NB4 (cell line): ENCODE measurements around the gene SLC35A3.

ENCODE experiments used
- DNase-seq: peaks from one replicate; pipeline ENCODE4 v3.0.0; 2010; ENCODE audit warnings: low read depth
- H3K4me3 ChIP-seq: one replicate; pipeline ENCODE4 v1.5.1; 2011; ENCODE audit warnings: mild to moderate bottlenecking, low read depth, low read length, moderate library complexity
- MYC ChIP-seq: IDR thresholded peaks from 2 replicates; pipeline ENCODE4 v1.6.1; 2011; ENCODE audit warnings: low read depth, low read length
- POLR2A ChIP-seq: IDR thresholded peaks from 2 replicates; pipeline ENCODE4 v1.6.1; 2011; ENCODE audit warnings: mild to moderate bottlenecking; ENCODE audit not compliant: insufficient read length; ENCODE audit errors: extremely low read depth
- TF ChIP-seq, protein P1 (sequence below): IDR thresholded peaks from one replicate; pipeline ENCODE4 v1.5.1; 2012; ENCODE audit warnings: low read depth, low read length
- TF ChIP-seq, protein P2 (sequence below): IDR thresholded peaks from 2 replicates; pipeline ENCODE4 v1.6.1; 2011; ENCODE audit warnings: low read depth, low read length

Gene SLC35A3

DNA sequence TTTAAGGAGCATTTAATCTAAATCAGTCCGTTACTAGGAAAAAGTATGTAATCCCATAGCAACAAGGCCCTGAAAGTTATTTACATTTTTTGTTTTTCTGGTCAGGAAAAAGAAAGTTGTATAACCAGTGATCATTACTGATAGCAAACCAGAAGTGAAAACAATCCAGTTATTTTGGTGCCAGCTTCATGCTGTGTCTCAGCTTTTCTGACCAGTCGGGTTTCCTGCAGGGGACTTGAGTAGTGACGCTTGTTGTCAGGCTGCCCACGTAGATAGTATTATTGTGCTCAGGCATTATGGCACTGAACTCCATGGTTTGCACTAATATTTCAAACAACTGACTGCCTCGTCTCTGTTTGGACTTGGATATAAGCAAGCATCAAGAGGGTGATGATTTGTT, 107.7 kb downstream of the SLC35A3 start:
- no peak overlapping the region for H3K4me3 ChIP-seq
- TF ChIP-seq MYC, result no peak

GRCh38 chr1:100080331-100080730, 110.5 kb downstream of the SLC35A3 start:
- no peak for DNase-seq
- H3K4me3 ChIP-seq, result no peak overlapping the region
- TF ChIP-seq, protein P1, sequence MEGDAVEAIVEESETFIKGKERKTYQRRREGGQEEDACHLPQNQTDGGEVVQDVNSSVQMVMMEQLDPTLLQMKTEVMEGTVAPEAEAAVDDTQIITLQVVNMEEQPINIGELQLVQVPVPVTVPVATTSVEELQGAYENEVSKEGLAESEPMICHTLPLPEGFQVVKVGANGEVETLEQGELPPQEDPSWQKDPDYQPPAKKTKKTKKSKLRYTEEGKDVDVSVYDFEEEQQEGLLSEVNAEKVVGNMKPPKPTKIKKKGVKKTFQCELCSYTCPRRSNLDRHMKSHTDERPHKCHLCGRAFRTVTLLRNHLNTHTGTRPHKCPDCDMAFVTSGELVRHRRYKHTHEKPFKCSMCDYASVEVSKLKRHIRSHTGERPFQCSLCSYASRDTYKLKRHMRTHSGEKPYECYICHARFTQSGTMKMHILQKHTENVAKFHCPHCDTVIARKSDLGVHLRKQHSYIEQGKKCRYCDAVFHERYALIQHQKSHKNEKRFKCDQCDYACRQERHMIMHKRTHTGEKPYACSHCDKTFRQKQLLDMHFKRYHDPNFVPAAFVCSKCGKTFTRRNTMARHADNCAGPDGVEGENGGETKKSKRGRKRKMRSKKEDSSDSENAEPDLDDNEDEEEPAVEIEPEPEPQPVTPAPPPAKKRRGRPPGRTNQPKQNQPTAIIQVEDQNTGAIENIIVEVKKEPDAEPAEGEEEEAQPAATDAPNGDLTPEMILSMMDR, result no peak
- no peak for TF ChIP-seq POLR2A
- TF ChIP-seq MYC, result no peak
- TF ChIP-seq, protein P2, sequence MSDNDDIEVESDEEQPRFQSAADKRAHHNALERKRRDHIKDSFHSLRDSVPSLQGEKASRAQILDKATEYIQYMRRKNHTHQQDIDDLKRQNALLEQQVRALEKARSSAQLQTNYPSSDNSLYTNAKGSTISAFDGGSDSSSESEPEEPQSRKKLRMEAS, result no peak

More for the DNA sequence above, 107.7 kb downstream of the SLC35A3 start:
- DNase-seq, result no peak
